H1 (cell line): Measurements from ENCODE around the gene DLG1. TPM values are rescaled to one million over a fixed set of nuclear protein-coding genes. Genes with fewer than 3 reads are reported as not detected.

Source experiments
- CHD7 ChIP-seq: fragments of 300-600 bp; sonication (generic); IDR thresholded peaks from 2 replicates; pipeline ENCODE4 v1.7.1; 2012; ENCODE audit warnings: low read length, moderate library complexity, mild to moderate bottlenecking, inconsistent platforms; ENCODE audit not compliant: insufficient replicate concordance
- CTBP2 ChIP-seq: IDR thresholded peaks from 2 replicates; pipeline ENCODE4 v1.7.0; 2011; ENCODE audit warnings: borderline replicate concordance, mild to moderate bottlenecking, moderate library complexity, mixed read lengths, low read length; ENCODE audit not compliant: insufficient read depth, insufficient read length
- GABPA ChIP-seq: IDR thresholded peaks from 2 replicates; pipeline ENCODE4 v1.6.1; 2011; ENCODE audit warnings: mild to moderate bottlenecking, low read length, moderate library complexity, borderline replicate concordance; ENCODE audit not compliant: insufficient read depth
- NRF1 ChIP-seq: IDR thresholded peaks from 2 replicates; pipeline ENCODE4 v1.6.1; 2011; ENCODE audit warnings: mild to moderate bottlenecking, low read depth, low read length, improper control_type of control experiment
- RBBP5 ChIP-seq: IDR thresholded peaks from 2 replicates; pipeline ENCODE4 v1.7.1; 2012; ENCODE audit warnings: low read depth, mild to moderate bottlenecking, inconsistent platforms, low read length, moderate library complexity, borderline replicate concordance
- RFX5 ChIP-seq: IDR thresholded peaks from 2 replicates; pipeline ENCODE4 v1.6.1; 2011; ENCODE audit warnings: low read depth, low read length, improper control_type of control experiment, borderline replicate concordance
- SP2 ChIP-seq: IDR thresholded peaks from 2 replicates; pipeline ENCODE4 v1.6.1; 2012; ENCODE audit warnings: mild to moderate bottlenecking, low read length, inconsistent platforms
- SUZ12 ChIP-seq: fragments of 200-600 bp; sonication (generic); IDR thresholded peaks from 2 replicates; pipeline ENCODE4 v1.6.1; 2012; ENCODE audit warnings: mild to moderate bottlenecking, inconsistent platforms, low read length, moderate library complexity, mixed read lengths
- TAF1 ChIP-seq: IDR thresholded peaks from 2 replicates; pipeline ENCODE4 v1.6.1; 2011; ENCODE audit warnings: mild to moderate bottlenecking, low read depth, low read length
- YY1 ChIP-seq: IDR thresholded peaks from 2 replicates; pipeline ENCODE4 v1.6.1; 2011; ENCODE audit warnings: low read depth, mild to moderate bottlenecking, low read length
- polyA plus RNA-seq, 7 experiments: library from polyadenylated mRNA; depleted of rRNA in 3 of 7; stranded (reverse) in 5 of 7; unstranded in 2 of 7; fragments of >200 nt in 5 of 7; fragments of 200-250 nt in 2 of 7; gene quantifications; 1 replicate in 5 of 7; 2 replicates in 1 of 7; 4 replicates in 1 of 7; pipeline versions ENCODE4 v1.2.1 to v1.2.3, GENCODE V29; 2011 to 2013; ENCODE audit warnings: missing spikeins in 2 of 7, mixed read lengths in 2 of 7
- total RNA-seq: library from RNA; stranded (reverse); fragmentation: NEBNext Ultra II Directional; extraction: Animal tissue kit (Norgen Biotek cat#: 25700); gene quantifications from 2 replicates; pipeline ENCODE4 v1.2.1, GENCODE V29; 2021

The DLG1 gene
- total and polyA plus RNA-seq, 2 of the 8 experiments (the other 6 are each of a cell fraction or from before 2014, with no cell fraction given): 13.4 to 78.8 TPM

- no peak for TF ChIP-seq CHD7
- TF ChIP-seq TAF1: no peak
- TF ChIP-seq GABPA: no peak
- TF ChIP-seq RFX5: no peak
- no peak for TF ChIP-seq SP2
- TF ChIP-seq NRF1: no peak
- no peak for TF ChIP-seq YY1
- no peak for TF ChIP-seq RBBP5
- no peak for TF ChIP-seq CTBP2
- no peak for TF ChIP-seq SUZ12
Observed at GRCh38 chr3:197022405-197023231, 275.8 kb downstream of the DLG1 start (continued).
